Common myeloid progenitor, CD34-positive (primary cell): ENCODE measurements around the gene AP1G2.

Experiments
- CTCF ChIA-PET: fragments of 350-600 bp; sonication (Branson Sonifier 250); formaldehyde crosslinking; loops from one replicate; lab custom pipeline; 2021; ENCODE audit warnings: antibody characterized with exemption; lab: Charles Lee
- POLR2A ChIA-PET: fragments of 350-600 bp; sonication (Branson Sonifier 250); formaldehyde crosslinking; loops from one replicate; lab custom pipeline; 2021; ENCODE audit warnings: antibody characterized with exemption; lab: Charles Lee
- DNase-seq, 3 donors: peaks; one replicate each; pipeline versions ENCODE4 v3.0.0 to v3.0.0-alpha.2; 2013
- H3K27ac ChIP-seq, 2 experiments: 1 replicate in 1 of 2; 2 replicates in 1 of 2; pipeline ENCODE4 v1.7.0; 2013; ENCODE audit warnings: inconsistent platforms in 2 of 2, low read length in 2 of 2, mild to moderate bottlenecking in 2 of 2, low read depth in 1 of 2, moderate library complexity in 1 of 2; ENCODE audit not compliant: severe bottlenecking in 2 of 2, insufficient read depth in 1 of 2, poor library complexity in 1 of 2
- H3K27me3 ChIP-seq, 5 experiments: replicated peaks in 2 of 5; 1 replicate in 3 of 5; 2 replicates in 2 of 5; pipeline versions ENCODE4 v1.6.1 to v1.7.0; 2013; ENCODE audit warnings: low read length in 4 of 5, mild to moderate bottlenecking in 2 of 5, moderate library complexity in 2 of 5, inconsistent platforms in 1 of 5; ENCODE audit not compliant: insufficient read depth in 5 of 5, control insufficient read depth in 4 of 5
- H3K36me3 ChIP-seq, 4 experiments: 1 replicate in 2 of 4; 2 replicates in 2 of 4; pipeline versions ENCODE4 v1.6.1 to v1.7.0; 2013; ENCODE audit warnings: low read length in 3 of 4, control low read depth in 1 of 4, mild to moderate bottlenecking in 1 of 4; ENCODE audit not compliant: control insufficient read depth in 4 of 4, insufficient read depth in 4 of 4
- H3K4me1 ChIP-seq, 4 experiments: 1 replicate in 3 of 4; 2 replicates in 1 of 4; pipeline versions ENCODE4 v1.6.1 to v1.7.1; 2013; ENCODE audit warnings: low read length in 3 of 4, mild to moderate bottlenecking in 3 of 4, control low read depth in 1 of 4, inconsistent platforms in 1 of 4, moderate library complexity in 1 of 4; ENCODE audit not compliant: control insufficient read depth in 4 of 4, insufficient read depth in 4 of 4; ENCODE audit errors: control extremely low read depth in 1 of 4
- H3K4me3 ChIP-seq, 7 experiments: 1 replicate in 4 of 7; 2 replicates in 3 of 7; pipeline versions ENCODE4 v1.5.1 to v1.7.0; 2013; ENCODE audit warnings: mild to moderate bottlenecking in 7 of 7, low read length in 6 of 7, moderate library complexity in 6 of 7, inconsistent platforms in 2 of 7, low read depth in 2 of 7, control low read depth in 1 of 7; ENCODE audit not compliant: insufficient read depth in 4 of 7, control insufficient read depth in 1 of 7; ENCODE audit errors: extremely low read depth in 1 of 7
- H3K9me3 ChIP-seq, 5 experiments: 1 replicate in 4 of 5; 2 replicates in 1 of 5; pipeline versions ENCODE4 v1.6.1 to v1.7.1; 2013; ENCODE audit warnings: low read length in 4 of 5, mild to moderate bottlenecking in 2 of 5, inconsistent platforms in 1 of 5, low read depth in 1 of 5, moderate library complexity in 1 of 5; ENCODE audit not compliant: control insufficient read depth in 4 of 5, insufficient read depth in 2 of 5; ENCODE audit errors: control extremely low read depth in 1 of 5
- WGBS: methylation state at CpG from one replicate; pipeline ENCODE4 v1.1.5; 2013; ENCODE audit not compliant: insufficient coverage; 5-methylcytosine and 5-hydroxymethylcytosine counted together

Gene AP1G2

DNA sequence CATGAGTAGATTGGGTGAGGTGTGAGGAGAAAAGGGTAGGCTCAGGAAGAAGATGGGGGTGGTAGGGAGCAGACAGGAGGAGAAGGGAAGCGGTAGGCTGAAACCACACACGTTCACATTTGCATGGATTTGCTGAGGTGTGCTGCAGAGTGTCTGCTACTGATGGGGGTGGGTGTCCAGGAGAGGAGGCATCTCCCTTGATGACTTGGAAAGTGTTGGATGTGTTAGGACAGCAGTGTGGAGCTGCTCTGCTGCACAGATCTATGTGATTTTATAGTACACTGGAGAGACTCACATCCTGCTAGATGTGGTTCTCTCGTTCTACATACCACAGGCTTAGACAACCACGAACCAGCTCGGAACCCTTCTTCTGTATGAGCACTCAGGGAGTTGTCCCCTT lies 25.3 kb downstream of the AP1G2 start:
- Histone ChIP-seq H3K4me3 (no peak overlapping the region), H3K27me3 (no peaks in the 10 kb centered on the region), H3K27ac (no peak overlapping the region), H3K4me1 (peaks cover 0 to 4% (median 0%) of the 10 kb centered on the region in 4 experiments), H3K36me3 (no peaks in the 10 kb centered on the region), H3K9me3 (no peaks in the 10 kb centered on the region)
- DNase-seq, result no peak
- 91% methylated on average over 5 of the region's 5 CpGs for WGBS
- ChIA-PET CTCF (interaction anchor here (0.6 to 7.9 kb wide), 8 partner anchors 8 to 713 kb away, joined by 3 to 134 read pairs (median 6); no protein-coding TSS in a partner anchor), POLR2A (no interaction called here)

DNA sequence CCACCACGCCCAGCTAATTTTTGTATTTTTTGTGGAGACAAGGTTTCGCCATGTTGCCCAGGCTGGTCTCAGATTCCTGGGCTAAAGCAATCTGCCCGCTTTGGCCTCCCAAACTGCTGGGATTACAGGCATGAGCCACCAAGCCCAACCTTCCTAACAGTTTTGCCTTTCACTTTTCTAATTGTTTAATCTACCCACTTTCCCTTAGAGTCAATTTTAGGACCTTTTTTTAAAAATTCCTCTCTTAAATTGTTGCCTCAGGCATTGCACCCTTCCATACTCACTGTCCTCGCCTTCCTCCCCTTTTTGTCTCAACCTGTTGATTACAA lies 27.5 kb downstream of the AP1G2 start:
- Histone ChIP-seq H3K36me3 (no peaks in the 10 kb centered on the region), H3K27me3 (no peaks in the 10 kb centered on the region), H3K27ac (no peak overlapping the region), H3K9me3 (no peaks in the 10 kb centered on the region), H3K4me1 (peaks cover 0 to 4% (median 0%) of the 10 kb centered on the region in 4 experiments), H3K4me3 (no peak overlapping the region)
- POLR2A ChIA-PET, result no interaction called here
- CTCF ChIA-PET, result interaction anchor here (1.0 to 7.9 kb wide), 12 partner anchors 9 to 280 kb away, joined by 3 to 134 read pairs (median 4); no protein-coding TSS in a partner anchor
- WGBS, result 100% methylated on average over 3 of the region's 4 CpGs
- DNase-seq, result no peak

DNA sequence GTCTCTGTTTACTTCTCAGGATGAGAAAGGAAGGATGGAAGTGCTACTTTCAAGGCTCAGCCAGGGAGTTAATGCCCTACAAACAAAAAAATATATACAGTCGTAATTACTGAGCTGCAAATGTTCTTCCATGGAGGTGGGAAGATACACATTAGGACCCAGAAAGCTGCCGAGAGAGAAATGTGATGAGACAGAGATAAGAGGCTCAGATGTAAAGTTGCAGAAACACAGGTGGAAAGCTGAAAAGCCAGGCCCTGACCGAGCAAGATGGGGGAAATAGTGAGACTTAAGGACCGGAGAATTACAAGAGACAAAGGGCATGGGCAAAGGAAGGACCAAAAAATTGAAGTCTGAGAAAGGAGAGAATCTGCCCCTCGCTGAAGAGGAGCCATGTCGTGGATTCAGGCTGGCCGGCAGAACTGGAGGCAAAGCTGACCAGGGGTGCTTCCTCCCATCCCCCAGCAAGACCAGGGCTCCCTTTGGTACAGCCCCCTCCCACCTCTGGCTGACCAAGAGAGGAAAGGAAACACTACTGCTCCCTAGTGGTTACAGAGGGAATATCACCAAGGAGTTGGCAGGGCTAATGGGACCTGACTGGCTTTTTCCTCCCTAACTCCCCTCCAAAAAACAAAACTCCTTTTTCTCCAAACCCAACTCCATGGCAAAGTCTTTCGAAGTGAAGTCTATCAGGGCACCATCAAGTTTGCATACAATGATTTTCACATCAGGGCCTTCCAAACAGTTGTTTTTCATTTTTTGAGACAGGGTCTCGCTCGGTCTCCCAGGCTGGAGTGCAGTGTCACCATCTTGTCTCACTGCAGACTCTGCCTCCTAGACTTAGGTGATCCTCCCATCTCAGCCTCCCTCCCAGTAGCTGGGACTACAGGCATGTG lies 28.1 kb downstream of the AP1G2 start:
- Histone ChIP-seq H3K36me3 (no peaks in the 10 kb centered on the region), H3K27ac (no peak overlapping the region), H3K4me1 (peaks cover 0 to 4% (median 0%) of the 10 kb centered on the region in 4 experiments), H3K4me3 (no peak overlapping the region), H3K27me3 (no peaks in the 10 kb centered on the region), H3K9me3 (no peaks in the 10 kb centered on the region)
- peak; percentile 36 to 51 (median 39) for DNase-seq
- WGBS, result 60% methylated on average over 9 of the region's 10 CpGs
- ChIA-PET POLR2A (no interaction called here), CTCF (interaction anchor here (1.0 to 7.9 kb wide), 18 partner anchors 9 to 279 kb away, joined by 3 to 134 read pairs (median 4); partner anchors contain the start of gene NGDN)

DNA sequence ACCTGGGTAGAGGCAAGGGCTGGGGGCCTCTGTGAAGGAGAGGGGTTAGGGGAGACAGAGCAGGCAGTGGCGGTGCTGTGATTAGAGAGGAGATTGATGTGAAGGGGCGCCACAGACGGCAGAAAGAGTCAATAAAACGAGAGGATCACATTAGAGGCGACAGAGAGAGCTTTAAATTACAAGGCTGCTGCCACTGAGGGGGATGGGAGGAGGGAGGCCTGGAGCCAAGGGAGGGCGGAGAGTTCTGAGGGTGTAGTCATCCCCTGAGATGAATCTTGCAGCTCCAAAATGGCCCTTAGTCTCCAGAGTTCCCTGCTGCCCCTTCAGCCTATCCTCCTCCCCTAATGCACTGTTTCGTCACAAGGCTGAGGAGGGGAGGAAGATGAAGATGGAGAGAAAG lies 28.8 kb downstream of the AP1G2 start:
- Histone ChIP-seq H3K27ac (no peak overlapping the region), H3K4me1 (peaks cover 0 to 4% (median 0%) of the 10 kb centered on the region in 4 experiments), H3K27me3 (no peaks in the 10 kb centered on the region), H3K9me3 (no peaks in the 10 kb centered on the region), H3K4me3 (no peak overlapping the region), H3K36me3 (no peaks in the 10 kb centered on the region)
- 98% methylated on average over 5 of the region's 7 CpGs for WGBS
- ChIA-PET CTCF (interaction anchor here (1.0 to 7.9 kb wide), 14 partner anchors 8 to 69 kb away, joined by 3 to 134 read pairs (median 4); partner anchors contain the start of gene NGDN), POLR2A (no interaction called here)
- DNase-seq, result no peak

DNA sequence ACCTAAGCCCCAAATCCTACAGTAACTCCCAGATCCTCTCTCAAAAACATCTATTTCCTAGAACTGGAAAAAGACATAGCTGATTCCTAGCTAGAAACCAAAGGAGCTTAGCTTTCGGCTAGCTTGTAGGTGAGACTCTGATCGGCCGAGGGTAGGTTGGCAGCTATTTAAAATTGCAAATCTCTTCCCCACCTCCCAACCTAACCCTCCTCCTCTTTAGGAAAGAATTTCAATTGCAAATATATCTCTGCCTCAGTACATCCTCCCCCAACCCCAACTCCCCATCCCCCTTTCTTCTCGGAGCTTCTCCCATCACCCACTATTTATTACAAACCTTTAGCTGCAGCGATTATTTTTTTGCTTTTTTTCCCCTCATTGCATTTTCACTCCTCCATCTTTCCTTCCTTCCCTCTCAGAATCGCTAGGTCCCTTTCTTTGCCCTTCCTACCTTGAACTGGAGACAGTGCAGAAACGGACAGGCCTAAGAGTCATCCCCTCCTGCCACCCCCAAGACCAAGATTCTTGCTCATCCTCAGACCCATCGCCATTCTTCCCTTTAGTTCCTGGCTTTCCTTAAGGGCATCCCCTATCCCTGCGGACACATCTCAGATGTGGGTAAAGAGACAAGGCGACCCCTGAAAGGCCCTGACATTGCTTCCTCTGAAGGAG lies 29.4 kb downstream of the AP1G2 start:
- no peak for DNase-seq
- no peaks in the 10 kb centered on the region for H3K9me3 ChIP-seq
- H3K4me3 ChIP-seq, result no peak overlapping the region
- WGBS, result 86% methylated on average over 8 of the region's 10 CpGs
- no peaks in the 10 kb centered on the region for H3K36me3 ChIP-seq
- no peaks in the 10 kb centered on the region for H3K27me3 ChIP-seq
- ChIA-PET POLR2A (interaction anchor here (0.9 kb wide), 1 partner anchor 20 kb away, joined by 3 read pairs; no protein-coding TSS in a partner anchor), CTCF (interaction anchor here (0.6 to 7.9 kb wide), 15 partner anchors 8 to 68 kb away, joined by 3 to 134 read pairs (median 4); partner anchors contain the start of genes NGDN and ZFHX2)
- H3K4me1 ChIP-seq, result peaks cover 0 to 4% (median 0%) of the 10 kb centered on the region in 4 experiments
- H3K27ac ChIP-seq, result no peak overlapping the region

DNA sequence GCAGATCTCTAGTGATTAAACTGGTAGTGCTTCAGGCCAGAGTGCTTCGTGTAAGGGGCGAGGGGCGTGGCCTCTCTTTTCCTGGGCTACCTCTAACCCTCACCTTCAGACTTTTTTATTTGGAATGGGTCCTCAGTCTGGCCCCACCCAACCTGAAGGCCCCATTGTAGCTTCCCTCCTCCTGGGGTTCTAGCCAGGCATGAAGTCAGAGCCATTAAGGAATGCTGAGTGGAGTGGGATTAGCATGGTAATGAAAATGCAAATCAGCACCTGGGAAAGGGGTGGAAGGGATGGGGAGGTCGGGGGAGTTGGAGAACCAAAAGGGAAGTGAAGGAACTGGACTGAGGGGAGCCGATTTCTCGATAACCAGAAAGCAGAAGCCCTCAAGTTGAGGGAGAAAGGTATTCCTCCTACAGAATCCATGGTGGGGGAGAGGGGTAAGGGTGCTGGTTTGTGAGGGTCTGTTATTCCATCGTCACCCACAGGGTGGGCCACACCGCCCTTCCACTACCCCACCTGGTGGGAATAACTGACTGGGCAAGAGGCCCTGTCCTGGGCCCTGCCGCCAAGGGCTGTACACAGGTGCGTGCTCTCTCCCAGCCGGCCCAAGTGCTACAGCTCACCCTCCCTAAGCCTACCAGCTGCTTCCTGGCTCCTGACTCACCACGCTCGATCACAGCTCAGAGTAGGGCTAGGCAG lies 30.1 kb downstream of the AP1G2 start:
- Histone ChIP-seq H3K9me3 (no peaks in the 10 kb centered on the region), H3K27me3 (no peaks in the 10 kb centered on the region), H3K4me3 (no peak overlapping the region), H3K27ac (no peak overlapping the region), H3K4me1 (peaks cover 0 to 4% (median 0%) of the 10 kb centered on the region in 4 experiments), H3K36me3 (no peaks in the 10 kb centered on the region)
- ChIA-PET POLR2A (interaction anchor here (0.9 kb wide), 1 partner anchor 21 kb away, joined by 3 read pairs; no protein-coding TSS in a partner anchor), CTCF (interaction anchor here (0.6 to 7.9 kb wide), 13 partner anchors 9 to 59 kb away, joined by 3 to 134 read pairs (median 4); partner anchors contain the start of gene ZFHX2)
- no peak for DNase-seq
- 82% methylated on average over 8 of the region's 13 CpGs for WGBS
